HAP-1 (cell line): Measurements from ENCODE around the gene KLHL26.

Experiments
- DNase-seq, 2 experiments: peaks; one replicate each; pipeline ENCODE4 v3.0.0-alpha.2; 2016 to 2020; ENCODE audit warnings: low spot score in 2 of 2
- H3K27me3 ChIP-seq: fragments of 250-450 bp; sonication (Bioruptor Pico); 2 replicates; pipeline ENCODE4 v1.5.1; 2020; ENCODE audit warnings: low read depth, mild to moderate bottlenecking, moderate library complexity
- H3K36me3 ChIP-seq: fragments of 250-450 bp; sonication (Bioruptor Pico); replicated peaks from 2 replicates; pipeline ENCODE4 v1.5.1; 2020; ENCODE audit warnings: mild to moderate bottlenecking
- H3K4me1 ChIP-seq: fragments of 250-450 bp; sonication (Bioruptor Pico); 2 replicates; pipeline ENCODE4 v1.5.1; 2020; ENCODE audit warnings: mild to moderate bottlenecking
- H3K4me3 ChIP-seq: fragments of 250-450 bp; sonication (Bioruptor Pico); 2 replicates; pipeline ENCODE4 v1.5.1; 2020; ENCODE audit warnings: mild to moderate bottlenecking, moderate library complexity
- H3K9me3 ChIP-seq: fragments of 250-450 bp; sonication (Bioruptor Pico); 2 replicates; pipeline ENCODE4 v1.5.1; 2020; ENCODE audit warnings: mild to moderate bottlenecking, moderate library complexity
- in situ Hi-C: fragments of 300-500 bp; cut with MboI; formaldehyde crosslinking; loops from 3 replicates; pipeline ENCODE4 v1.14.3; 2020; ENCODE audit warnings: low sequenced_read_pairs, inconsistent platforms, mixed read lengths

Gene KLHL26

GRCh38 chr19:18613589-18614234, 23.1 kb upstream of the KLHL26 start:
- Histone ChIP-seq H3K9me3 (no peaks in the 10 kb centered on the region), H3K36me3 (no peaks in the 10 kb centered on the region), H3K4me1 (peaks cover 8% of the 10 kb centered on the region), H3K4me3 (peak overlapping the region; percentile 36), H3K27me3 (peaks cover 35% of the 10 kb centered on the region)
- in situ Hi-C loops: no loop called here
- DNase-seq: no peak

DNA sequence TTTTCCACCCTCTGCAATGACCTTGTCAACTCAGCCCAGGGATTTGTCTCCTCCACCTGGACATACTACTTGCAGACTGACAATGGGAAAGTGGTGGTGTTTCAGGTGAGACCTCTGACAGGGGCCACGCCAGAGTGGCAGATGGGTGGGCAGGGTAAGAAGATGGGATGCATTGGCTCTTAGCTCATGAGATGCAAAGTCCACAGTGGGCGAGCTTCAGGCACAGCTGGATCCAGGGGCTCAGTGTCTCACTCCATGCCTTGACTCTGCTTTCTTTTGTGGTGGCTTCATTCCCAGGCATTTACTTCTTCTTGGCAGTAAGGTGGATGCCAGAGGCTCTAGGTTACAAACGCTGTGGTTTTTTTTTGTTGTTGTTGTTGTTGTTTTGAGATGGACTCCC, 20.8 kb upstream of the KLHL26 start:
- peaks cover 11% of the 10 kb centered on the region for H3K27me3 ChIP-seq
- no peak for DNase-seq
- peaks cover 8% of the 10 kb centered on the region for H3K4me1 ChIP-seq
- no peaks in the 10 kb centered on the region for H3K9me3 ChIP-seq
- H3K36me3 ChIP-seq: no peaks in the 10 kb centered on the region
- in situ Hi-C loops: no loop called here
- H3K4me3 ChIP-seq: no peak overlapping the region

GRCh38 chr19:18617562-18617961, 19.3 kb upstream of the KLHL26 start:
- Histone ChIP-seq H3K4me3 (no peak overlapping the region), H3K27me3 (peaks cover under 1% of the 10 kb centered on the region), H3K4me1 (no peaks in the 10 kb centered on the region; the same call in 1 of the 2 replicates), H3K36me3 (no peaks in the 10 kb centered on the region), H3K9me3 (no peaks in the 10 kb centered on the region)
- in situ Hi-C loops: no loop called here
- no peak for DNase-seq

DNA sequence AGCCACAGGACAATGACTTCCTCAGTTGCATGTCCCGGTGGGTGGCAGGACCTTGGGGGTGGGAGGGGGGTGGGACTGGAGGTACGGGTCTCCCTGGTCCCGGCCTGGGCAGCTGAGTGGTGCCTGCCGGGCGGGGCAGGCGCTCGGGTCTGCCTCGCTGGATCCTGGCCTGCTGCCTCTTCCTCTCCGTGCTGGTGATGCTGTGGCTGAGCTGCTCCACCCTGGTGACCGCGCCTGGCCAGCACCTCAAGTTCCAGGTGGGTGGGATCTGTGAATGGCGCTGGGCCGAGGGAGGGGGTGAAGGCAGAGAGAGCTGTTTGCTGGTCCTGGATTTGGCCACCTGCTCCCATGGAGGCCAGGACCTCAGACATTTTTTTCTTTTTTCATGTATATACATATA, 18.6 kb upstream of the KLHL26 start:
- H3K36me3 ChIP-seq: no peaks in the 10 kb centered on the region
- in situ Hi-C loops: no loop called here
- DNase-seq: no peak
- H3K4me3 ChIP-seq: no peak overlapping the region
- H3K9me3 ChIP-seq: no peaks in the 10 kb centered on the region
- no peaks in the 10 kb centered on the region for H3K27me3 ChIP-seq
- no peaks in the 10 kb centered on the region; the same call in 1 of the 2 replicates for H3K4me1 ChIP-seq

DNA sequence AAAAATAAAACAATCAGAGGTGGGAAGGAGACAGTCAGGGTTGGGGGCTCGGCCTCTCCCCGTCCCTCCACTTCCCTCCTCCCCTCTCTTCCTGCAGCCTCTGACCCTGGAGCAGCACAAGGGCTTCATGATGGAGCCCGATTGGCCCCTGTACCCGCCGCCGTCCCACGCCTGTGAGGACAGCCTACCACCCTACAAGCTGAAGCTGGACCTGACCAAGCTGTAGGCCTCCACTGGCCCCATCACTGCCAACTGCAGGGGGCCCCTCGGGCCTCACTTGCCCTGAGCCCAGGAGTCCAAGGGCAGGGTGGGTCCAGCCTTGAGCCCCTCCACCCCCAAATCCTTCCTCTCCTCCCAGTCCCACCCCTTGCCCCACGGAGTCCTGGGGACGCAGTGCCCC, 16.5 kb upstream of the KLHL26 start:
- no peak overlapping the region for H3K4me3 ChIP-seq
- H3K4me1 ChIP-seq: no peaks in the 10 kb centered on the region
- DNase-seq: no peak
- H3K9me3 ChIP-seq: no peaks in the 10 kb centered on the region
- H3K36me3 ChIP-seq: no peaks in the 10 kb centered on the region
- in situ Hi-C loops: no loop called here
- H3K27me3 ChIP-seq: no peaks in the 10 kb centered on the region

DNA sequence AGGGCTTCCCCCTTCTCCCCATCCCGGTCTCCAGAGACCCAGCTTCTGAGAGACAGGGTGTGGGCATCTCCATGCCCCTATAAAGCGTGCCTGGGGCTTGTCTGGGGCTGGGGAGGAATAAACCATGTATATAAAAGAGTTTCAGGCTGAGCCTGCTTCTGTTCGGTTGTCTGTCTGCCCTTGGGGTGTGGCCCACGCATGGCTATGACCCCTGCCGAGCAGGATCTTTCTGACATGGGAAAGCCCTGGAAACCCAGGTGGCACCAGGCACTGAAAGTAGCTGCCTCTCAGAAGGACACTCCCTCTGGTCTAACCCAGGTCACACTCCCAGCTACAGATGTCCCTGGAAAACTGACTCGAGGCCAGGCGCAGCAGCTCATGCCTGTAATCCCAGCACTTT, 15.9 kb upstream of the KLHL26 start:
- Histone ChIP-seq H3K36me3 (no peaks in the 10 kb centered on the region), H3K27me3 (no peaks in the 10 kb centered on the region), H3K4me1 (no peaks in the 10 kb centered on the region), H3K9me3 (no peaks in the 10 kb centered on the region), H3K4me3 (no peak overlapping the region)
- in situ Hi-C loops: no loop called here
- DNase-seq: no peak

DNA sequence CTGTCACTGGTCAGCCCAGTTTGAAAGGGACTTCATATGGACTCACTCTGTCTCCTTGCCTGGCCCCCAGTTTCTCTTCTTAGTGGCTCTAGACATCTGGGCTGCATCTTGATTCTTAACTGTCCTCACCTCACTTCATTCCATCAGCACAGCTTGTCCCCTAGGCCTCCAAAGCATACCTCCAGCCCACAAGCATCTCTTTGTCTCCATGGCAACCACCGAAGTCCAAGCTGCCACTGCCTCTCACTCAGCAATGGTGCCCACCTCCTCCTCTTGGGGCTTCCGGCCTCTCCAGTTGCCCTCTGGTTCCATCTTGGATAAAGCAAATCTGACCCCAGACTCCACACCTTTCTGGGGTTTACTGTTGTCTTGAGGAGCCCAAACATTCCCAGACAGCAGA, 9.9 kb upstream of the KLHL26 start:
- Histone ChIP-seq H3K9me3 (no peaks in the 10 kb centered on the region), H3K4me1 (no peaks in the 10 kb centered on the region), H3K27me3 (no peaks in the 10 kb centered on the region), H3K4me3 (no peak overlapping the region), H3K36me3 (no peaks in the 10 kb centered on the region)
- in situ Hi-C loops: no loop called here
- no peak for DNase-seq

DNA sequence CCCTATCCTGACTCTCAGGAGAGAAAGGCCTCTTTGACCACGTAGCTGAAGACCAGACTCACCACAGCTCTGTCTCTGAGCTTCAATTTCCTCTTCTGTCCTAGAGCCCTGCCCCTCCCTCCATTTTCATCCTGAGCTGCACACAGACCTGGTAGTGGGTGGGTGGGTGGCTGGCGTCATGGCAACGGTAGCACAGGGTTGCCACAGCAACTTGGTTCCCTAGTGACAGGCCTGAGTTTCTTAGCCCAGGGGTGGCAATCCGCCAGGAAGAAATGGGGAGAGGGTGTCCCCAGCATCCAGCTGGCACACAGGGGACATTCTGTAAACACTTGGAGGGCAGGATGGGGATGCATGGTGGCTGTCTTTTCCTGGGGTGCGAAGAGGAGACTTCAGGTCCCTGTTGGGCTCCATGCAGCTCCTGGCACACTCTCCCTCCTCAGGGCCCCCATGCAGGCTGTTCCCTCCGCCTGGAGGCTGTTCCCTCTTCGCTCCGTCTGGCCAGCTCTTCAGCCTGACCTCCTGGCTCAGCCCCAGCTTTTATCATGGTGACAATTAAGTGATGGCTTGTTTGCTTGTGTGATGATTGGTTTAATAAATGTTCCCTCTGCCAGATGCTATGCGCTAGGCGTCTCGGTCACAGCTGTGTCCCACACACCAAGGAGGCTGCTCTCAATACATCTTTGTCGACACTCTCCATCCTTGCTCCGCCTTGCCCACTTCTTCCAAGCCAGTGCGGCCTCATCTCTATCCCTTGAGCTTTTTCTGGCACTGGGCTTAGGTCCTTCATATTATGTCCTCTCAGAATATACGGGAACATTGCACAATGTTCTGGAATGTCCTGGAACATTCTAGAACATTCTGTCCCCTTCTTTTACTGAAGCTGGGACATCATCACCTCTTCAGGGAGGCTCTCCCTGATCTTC, 7.4 kb upstream of the KLHL26 start:
- Histone ChIP-seq H3K4me3 (no peak overlapping the region), H3K4me1 (no peaks in the 10 kb centered on the region), H3K36me3 (no peaks in the 10 kb centered on the region), H3K27me3 (no peaks in the 10 kb centered on the region), H3K9me3 (no peaks in the 10 kb centered on the region)
- in situ Hi-C loops: no loop called here
- no peak for DNase-seq

GRCh38 chr19:18633321-18633720, 3.5 kb upstream of the KLHL26 start:
- H3K4me1 ChIP-seq: peaks cover 9% of the 10 kb centered on the region

GRCh38 chr19:18634612-18635297, 2.1 kb upstream of the KLHL26 start:
- no peak overlapping the region for H3K4me3 ChIP-seq
- no peaks in the 10 kb centered on the region for H3K9me3 ChIP-seq
- peak in 1 of 2 experiments; percentile 22 for DNase-seq
- peaks cover 9% of the 10 kb centered on the region for H3K4me1 ChIP-seq
- no peaks in the 10 kb centered on the region for H3K36me3 ChIP-seq
- no peaks in the 10 kb centered on the region for H3K27me3 ChIP-seq
- in situ Hi-C loops: no loop called here

More at GRCh38 chr19:18633321-18633720, 3.5 kb upstream of the KLHL26 start:
- Histone ChIP-seq H3K9me3 (no peaks in the 10 kb centered on the region), H3K4me3 (no peak overlapping the region), H3K36me3 (no peaks in the 10 kb centered on the region), H3K27me3 (no peaks in the 10 kb centered on the region)
- DNase-seq: no peak
- in situ Hi-C loops: no loop called here

- Histone ChIP-seq H3K9me3 (no peaks in the 10 kb centered on the region), H3K4me3 (no peak overlapping the region; the same call in 1 of the 2 replicates), H3K4me1 (peaks cover 9% of the 10 kb centered on the region), H3K27me3 (no peaks in the 10 kb centered on the region), H3K36me3 (no peaks in the 10 kb centered on the region)
- in situ Hi-C loops: no loop called here
- DNase-seq: no peak
Observed at GRCh38 chr19:18635831-18636182, 1.0 kb upstream of the KLHL26 start.

DNA sequence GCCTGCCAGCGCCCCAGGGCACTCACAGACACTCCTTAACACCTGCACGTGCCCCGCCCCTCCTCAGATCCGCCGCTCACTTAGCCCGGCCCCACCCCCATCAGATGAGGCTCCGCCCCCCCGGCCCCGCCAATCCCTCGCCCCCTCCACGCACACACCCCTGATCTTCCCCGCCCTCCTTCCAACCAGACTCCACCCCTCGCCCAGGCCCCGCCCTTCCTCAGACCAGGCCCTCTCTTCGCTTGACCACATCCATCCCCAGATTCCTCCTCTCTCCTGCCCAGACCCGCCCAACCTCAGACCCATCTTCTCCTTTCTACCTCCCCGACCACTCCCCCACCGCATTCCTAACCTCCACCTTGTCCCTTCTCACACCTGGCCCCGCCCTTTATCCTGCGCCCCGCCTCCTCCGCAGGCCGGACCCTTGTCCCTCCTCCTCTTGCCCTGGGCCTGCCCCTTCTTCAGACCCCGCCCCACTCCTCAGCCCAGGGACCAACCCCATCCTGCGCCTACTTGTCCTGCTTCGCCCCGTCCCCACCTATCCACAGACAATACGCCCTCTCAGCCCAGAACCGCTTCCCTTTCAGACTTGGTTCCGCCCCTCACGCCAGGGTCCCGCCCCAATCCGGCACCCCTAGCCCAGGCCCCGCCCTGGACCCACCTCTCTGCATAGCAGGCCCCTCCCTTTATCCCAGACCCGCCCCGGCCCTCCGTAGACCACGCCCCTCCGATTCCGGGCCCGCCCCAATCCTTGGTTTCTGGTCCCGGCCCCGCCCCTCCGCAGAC, 452 bp upstream of the KLHL26 start:
- peaks cover 9% of the 10 kb centered on the region for H3K4me1 ChIP-seq
- peak overlapping the region; percentile 90 for H3K4me3 ChIP-seq
- H3K36me3 ChIP-seq: no peaks in the 10 kb centered on the region
- in situ Hi-C loops: no loop called here
- H3K9me3 ChIP-seq: no peaks in the 10 kb centered on the region
- no peaks in the 10 kb centered on the region for H3K27me3 ChIP-seq
- peak; percentile 94 to 99 for DNase-seq
